ENCODE measurements around the gene ADCY4.

Gene ADCY4

GRCh38 chr14:24368212-24368561 lies 33.3 kb upstream of the ADCY4 start:
- CTCF ChIA-PET = interaction anchor here (1.5 to 6.2 kb wide), 3 partner anchors 9 to 63 kb away, joined by 3 to 46 read pairs (median 6); no protein-coding TSS in a partner anchor
- POLR2A ChIA-PET = interaction anchor here (0.6 kb wide), 1 partner anchor 68 kb away, joined by 5 read pairs; no protein-coding TSS in a partner anchor
- TF ChIP-seq CTCF (IDR thresholded peaks at IDR 0.05; ENCODE audit: insufficient read depth, low read length, missing control alignments) = no peak
- peak overlapping the region; percentile 88 for H3K4me3 ChIP-seq (ENCODE audit: low read depth, low read length)
- no peak for DNase-seq (ENCODE audit: low read depth, low spot score)

DNA sequence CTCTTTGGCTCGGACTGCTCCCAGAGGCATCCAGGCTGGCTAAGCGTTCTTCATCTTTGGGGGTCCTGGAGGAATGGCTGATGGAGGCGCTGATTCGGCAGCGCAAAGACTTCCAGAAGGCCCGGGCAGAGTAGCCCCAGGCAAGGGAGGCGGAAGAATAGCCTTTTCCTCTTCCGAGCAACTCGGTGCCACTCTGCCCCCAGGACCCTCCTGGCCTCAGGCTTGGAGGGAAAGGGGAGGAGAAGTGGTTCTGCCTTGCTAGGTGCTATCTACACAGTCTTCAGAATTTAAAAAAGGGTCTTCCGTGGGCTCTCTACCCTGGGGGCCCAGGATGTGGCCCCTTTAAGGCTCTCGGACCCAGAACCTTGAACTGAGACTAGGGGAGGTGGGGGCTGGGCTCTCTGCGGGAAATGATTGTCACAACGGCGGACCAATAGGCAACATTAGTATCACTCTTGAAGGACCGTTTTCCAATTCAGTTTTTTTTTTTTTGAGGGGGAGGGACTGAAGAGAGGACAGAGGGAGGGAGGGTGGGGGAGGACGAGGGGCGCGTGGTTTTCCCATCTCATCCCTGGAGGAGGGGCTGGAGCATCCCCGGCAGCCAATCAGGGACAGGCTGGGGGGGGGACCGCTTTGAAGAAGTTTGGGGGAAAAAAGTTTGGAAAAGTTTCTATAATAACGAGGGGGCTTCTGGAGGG lies 32.8 kb upstream of the ADCY4 start, which contains the start of gene NFATC4:
NFATC4 (plus strand) TSS at position 671 of the 698 bp plus-strand sequence. CDS start 157 bp downstream, outside the sequence.
- DNase-seq (ENCODE audit: low read depth, low spot score) = peak; percentile 87
- POLR2A ChIA-PET = interaction anchor here (0.6 kb wide), 1 partner anchor 68 kb away, joined by 5 read pairs; no protein-coding TSS in a partner anchor
- TF ChIP-seq CTCF (IDR thresholded peaks at IDR 0.05; ENCODE audit: insufficient read depth, low read length, missing control alignments) = no peak
- CTCF ChIA-PET = interaction anchor here (1.5 to 6.2 kb wide), 3 partner anchors 8 to 64 kb away, joined by 3 to 46 read pairs (median 6); no protein-coding TSS in a partner anchor
- peak within 1 kb of the TSS; percentile 88 for H3K4me3 ChIP-seq (ENCODE audit: low read depth, low read length)

- H3K4me3 ChIP-seq (ENCODE audit: low read depth, low read length) = peak overlapping the region; percentile 59
- peak; percentile 81 for DNase-seq (ENCODE audit: low read depth, low spot score)
- no peak for TF ChIP-seq CTCF (IDR thresholded peaks at IDR 0.05; ENCODE audit: insufficient read depth, low read length, missing control alignments)
- POLR2A ChIA-PET = interaction anchor here (0.6 to 2.3 kb wide), 10 partner anchors 10 to 75 kb away, joined by 3 to 32 read pairs (median 4); partner anchors contain the start of genes CBLN3 and KHNYN
- CTCF ChIA-PET = interaction anchor here (0.8 to 2.3 kb wide), 20 partner anchors 10 to 74 kb away, joined by 3 to 83 read pairs (median 10); partner anchors contain the start of genes ADCY4, CBLN3, CIDEB and KHNYN
Observed at GRCh38 chr14:24366721-24367513, 32.0 kb upstream of the ADCY4 start.

DNA sequence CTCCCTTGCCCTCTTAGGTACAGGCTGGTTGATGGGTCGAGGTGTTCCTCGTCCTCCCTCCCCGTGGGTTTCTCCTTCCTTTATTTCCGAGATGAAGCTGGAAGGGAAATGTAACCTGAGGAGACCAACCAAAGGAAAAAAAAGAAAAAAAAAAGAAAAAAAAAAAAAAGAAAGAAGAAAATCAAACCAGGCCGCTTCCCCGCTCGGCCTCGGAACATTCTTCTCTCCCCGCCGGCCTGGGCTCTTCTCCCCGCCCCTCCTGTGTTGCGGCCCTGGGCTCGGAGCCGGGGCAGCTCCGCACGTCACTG lies 31.5 kb upstream of the ADCY4 start:
- peak overlapping the region; percentile 59 for H3K4me3 ChIP-seq (ENCODE audit: low read depth, low read length)
- no peak for TF ChIP-seq CTCF (IDR thresholded peaks at IDR 0.05; ENCODE audit: insufficient read depth, low read length, missing control alignments)
- ChIA-PET CTCF (interaction anchor here (0.8 to 2.3 kb wide), 25 partner anchors 10 to 75 kb away, joined by 3 to 83 read pairs (median 7); partner anchors contain the start of genes ADCY4, CBLN3, CIDEB and KHNYN), POLR2A (interaction anchor here (0.6 to 2.3 kb wide), 10 partner anchors 9 to 75 kb away, joined by 3 to 32 read pairs (median 4); partner anchors contain the start of genes CBLN3 and KHNYN)
- DNase-seq (ENCODE audit: low read depth, low spot score) = no peak

DNA sequence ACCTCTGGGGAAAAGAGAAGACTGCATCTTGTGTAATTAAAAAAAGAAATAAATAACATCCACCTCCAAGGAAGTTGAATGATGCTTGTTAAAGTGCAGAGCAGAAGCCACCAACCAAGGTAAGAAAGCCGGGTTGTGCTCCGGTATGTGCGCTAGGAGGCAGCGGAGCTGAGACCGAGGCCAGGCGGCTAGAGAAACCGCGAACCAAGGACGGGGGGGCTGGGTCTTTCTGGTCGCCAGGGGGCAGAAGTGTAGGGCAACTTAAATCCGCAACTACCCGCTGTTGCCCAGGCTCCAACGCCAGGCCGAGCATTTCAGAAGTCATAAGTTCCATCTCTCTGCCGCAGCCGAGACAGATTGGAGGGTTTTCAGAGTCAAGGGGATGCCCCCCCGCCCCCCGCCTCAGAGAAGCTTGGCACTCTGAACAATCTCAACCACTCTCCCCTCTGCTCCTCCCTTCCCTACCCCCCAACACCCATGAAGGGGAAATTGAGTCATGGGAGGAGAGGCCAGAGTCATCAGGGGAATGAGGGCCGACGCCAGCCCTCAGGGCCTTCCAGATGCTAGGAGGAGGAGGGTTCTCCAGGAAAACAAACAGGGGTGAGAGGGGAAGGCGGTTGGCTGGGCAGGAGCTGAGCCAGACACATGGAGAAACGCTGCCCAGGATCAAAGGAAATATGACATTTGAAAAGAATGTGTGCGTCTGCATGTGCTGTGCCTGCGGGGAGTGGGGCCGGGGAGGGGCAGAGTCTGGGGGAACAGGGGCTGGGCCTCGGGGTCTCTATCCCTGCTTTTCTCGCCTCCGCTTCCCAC lies 30.9 kb upstream of the ADCY4 start:
- ChIA-PET CTCF (interaction anchor here (0.7 to 2.3 kb wide), 31 partner anchors 9 to 76 kb away, joined by 3 to 83 read pairs (median 5); partner anchors contain the start of genes ADCY4, CBLN3, CIDEB and KHNYN), POLR2A (interaction anchor here (0.6 to 2.3 kb wide), 12 partner anchors 8 to 76 kb away, joined by 3 to 32 read pairs (median 4); partner anchors contain the start of genes CBLN3, KHNYN and SDR39U1)
- TF ChIP-seq CTCF (IDR thresholded peaks at IDR 0.05; ENCODE audit: insufficient read depth, low read length, missing control alignments) = peak; percentile 97
- DNase-seq (ENCODE audit: low read depth, low spot score) = peak; percentile 65
- H3K4me3 ChIP-seq (ENCODE audit: low read depth, low read length) = peak overlapping the region; percentile 59

Data from AG04449 (cell line).